Measurements from ENCODE around the gene RNF38.

- TF ChIP-seq NFIC (IDR thresholded peaks at IDR 0.05) (no peak), USF1 (IDR thresholded peaks at IDR 0.05) (no peak), EP300 (IDR thresholded peaks at IDR 0.05; ENCODE audit: borderline replicate concordance) (no peak), YY1 (IDR thresholded peaks at IDR 0.05; ENCODE audit: low read depth) (no peak), CEBPB (IDR thresholded peaks at IDR 0.05) (no peak), TAF1 (IDR thresholded peaks at IDR 0.05; ENCODE audit: low read depth) (no peak), ZBTB7A (IDR thresholded peaks at IDR 0.05; ENCODE audit: low read depth) (no peak), TCF12 (IDR thresholded peaks at IDR 0.05; ENCODE audit: low read depth) (no peak), FOXM1 (IDR thresholded peaks at IDR 0.05; ENCODE audit: borderline replicate concordance, low read depth) (no peak), REST (IDR thresholded peaks at IDR 0.05; ENCODE audit: low read depth) (no peak), MAX (IDR thresholded peaks at IDR 0.05) (no peak), TEAD4 (IDR thresholded peaks at IDR 0.05) (no peak)
Measured at GRCh38 chr9:36433386-36433785, 33.3 kb upstream of the RNF38 start.
